Mesenchymal stem cell (in vitro differentiated cells and primary cell): Measurements from ENCODE around the gene DTD1.

Experiments used
- DNase-seq: peaks from one replicate; pipeline ENCODE4 v3.0.0-alpha.2; 2013
- H2AFZ ChIP-seq: one replicate; pipeline ENCODE4 v1.6.1; 2013; ENCODE audit warnings: low read depth, mild to moderate bottlenecking, control low read depth, inconsistent platforms, low read length, moderate library complexity
- H2AK5ac ChIP-seq: 2 replicates; pipeline ENCODE4 v1.6.1; 2013; ENCODE audit warnings: low read length, moderate library complexity, mild to moderate bottlenecking, inconsistent platforms; ENCODE audit not compliant: severe bottlenecking
- H2BK120ac ChIP-seq: one replicate; pipeline ENCODE4 v1.6.1; 2013; ENCODE audit warnings: low read depth, mild to moderate bottlenecking, inconsistent platforms, low read length, moderate library complexity
- H2BK12ac ChIP-seq, 2 experiments: one replicate each; pipeline ENCODE4 v1.6.1; 2013; ENCODE audit warnings: inconsistent platforms in 2 of 2, low read length in 2 of 2, mild to moderate bottlenecking in 2 of 2, moderate library complexity in 2 of 2, control low read depth in 1 of 2
- H2BK15ac ChIP-seq: one replicate; pipeline ENCODE4 v1.6.1; 2013; ENCODE audit warnings: mild to moderate bottlenecking, low read depth, inconsistent platforms; ENCODE audit not compliant: poor library complexity, severe bottlenecking
- H2BK5ac ChIP-seq: 2 replicates; pipeline ENCODE4 v1.6.1; 2013; ENCODE audit warnings: low read depth, mild to moderate bottlenecking, low read length, control low read depth, inconsistent platforms; ENCODE audit not compliant: poor library complexity, severe bottlenecking
- H3K14ac ChIP-seq, 2 experiments: one replicate each; pipeline ENCODE4 v1.6.1; 2013; ENCODE audit warnings: inconsistent platforms in 2 of 2, low read length in 2 of 2, control low read depth in 1 of 2, mild to moderate bottlenecking in 1 of 2, moderate library complexity in 1 of 2
- H3K18ac ChIP-seq, 2 experiments: one replicate each; pipeline ENCODE4 v1.6.1; 2013; ENCODE audit warnings: inconsistent platforms in 2 of 2, low read length in 2 of 2, control low read depth in 1 of 2, low read depth in 1 of 2, mild to moderate bottlenecking in 1 of 2
- H3K23ac ChIP-seq, 2 experiments: one replicate each; pipeline ENCODE4 v1.6.1; 2013; ENCODE audit warnings: inconsistent platforms in 2 of 2, low read length in 2 of 2, mild to moderate bottlenecking in 2 of 2, moderate library complexity in 2 of 2, control low read depth in 1 of 2
- H3K27ac ChIP-seq: 2 replicates; pipeline ENCODE4 v1.5.1; 2013; ENCODE audit warnings: mild to moderate bottlenecking, moderate library complexity, low read length, control low read depth, inconsistent platforms; ENCODE audit not compliant: poor library complexity, severe bottlenecking
- H3K27me3 ChIP-seq, 2 experiments: 2 replicates each; pipeline versions ENCODE4 v1.6.1 to v1.7.0; 2013; ENCODE audit warnings: low read length in 2 of 2, mild to moderate bottlenecking in 2 of 2, moderate library complexity in 2 of 2, control low read depth in 1 of 2, inconsistent platforms in 1 of 2; ENCODE audit not compliant: control insufficient read depth in 1 of 2, insufficient read depth in 1 of 2
- H3K36me3 ChIP-seq, 2 experiments: 2 replicates each; pipeline versions ENCODE4 v1.6.1 to v1.7.0; 2013; ENCODE audit warnings: low read length in 2 of 2, control low read depth in 1 of 2, inconsistent platforms in 1 of 2, low read depth in 1 of 2, mild to moderate bottlenecking in 1 of 2; ENCODE audit not compliant: insufficient read depth in 2 of 2, control insufficient read depth in 1 of 2
- H3K4ac ChIP-seq, 2 experiments: one replicate each; pipeline ENCODE4 v1.6.1; 2013; ENCODE audit warnings: inconsistent platforms in 2 of 2, low read length in 2 of 2, mild to moderate bottlenecking in 2 of 2, moderate library complexity in 2 of 2, control low read depth in 1 of 2, low read depth in 1 of 2
- H3K4me1 ChIP-seq: 2 replicates; pipeline ENCODE4 v1.6.1; 2013; ENCODE audit warnings: low read depth, low read length, control low read depth; ENCODE audit not compliant: control insufficient read depth, insufficient read depth
- H3K4me2 ChIP-seq: 2 replicates; pipeline ENCODE4 v1.6.1; 2013; ENCODE audit warnings: low read length, mild to moderate bottlenecking, inconsistent platforms; ENCODE audit not compliant: poor library complexity, severe bottlenecking
- H3K4me3 ChIP-seq, 2 experiments: 2 replicates each; pipeline versions ENCODE4 v1.5.1 to v1.7.0; 2013; ENCODE audit warnings: low read length in 2 of 2, mild to moderate bottlenecking in 2 of 2, control low read depth in 1 of 2, low read depth in 1 of 2; ENCODE audit not compliant: insufficient read depth in 1 of 2
- H3K79me1 ChIP-seq: replicated peaks from 2 replicates; pipeline ENCODE4 v1.6.1; 2013; ENCODE audit warnings: mild to moderate bottlenecking, control low read depth, low read length, inconsistent platforms; ENCODE audit not compliant: poor library complexity, severe bottlenecking
- H3K9ac ChIP-seq: 2 replicates; pipeline ENCODE4 v1.7.0; 2013; ENCODE audit warnings: mild to moderate bottlenecking, low read length, moderate library complexity
- H3K9me3 ChIP-seq: 2 replicates; pipeline ENCODE4 v1.7.0; 2013; ENCODE audit warnings: mild to moderate bottlenecking, low read length; ENCODE audit not compliant: control insufficient read depth
- H4K8ac ChIP-seq: one replicate; pipeline ENCODE4 v1.6.1; 2013; ENCODE audit warnings: inconsistent platforms, mild to moderate bottlenecking, low read length, moderate library complexity
- H4K91ac ChIP-seq: one replicate; pipeline ENCODE4 v1.6.1; 2013; ENCODE audit warnings: mild to moderate bottlenecking, low read length, inconsistent platforms
- WGBS: methylation state at CpG from one replicate; pipeline ENCODE4 v1.1.7; 2013; ENCODE audit warnings: mixed read lengths; 5-methylcytosine and 5-hydroxymethylcytosine counted together

Gene DTD1

DNA sequence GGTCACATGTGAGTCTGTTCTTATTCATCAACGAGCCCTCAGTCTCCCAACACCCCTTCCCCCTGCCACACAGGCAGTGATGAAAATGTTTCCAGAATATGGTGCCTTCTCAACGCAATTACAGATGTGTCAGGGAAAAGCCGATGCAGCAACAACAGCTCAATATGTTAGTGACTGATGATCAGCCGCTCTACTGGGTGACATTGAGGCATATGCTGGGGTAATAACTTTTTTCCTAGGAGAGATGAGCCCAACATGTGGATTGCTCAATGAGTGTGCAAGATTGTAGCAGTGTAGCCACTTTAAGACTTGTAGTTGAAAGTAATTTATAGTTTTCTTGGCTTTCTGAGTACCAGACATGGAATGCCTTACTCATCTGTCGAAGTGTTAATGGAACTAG is 49.4 kb downstream of the DTD1 start:
- Histone ChIP-seq H2BK5ac (no peak overlapping the region), H3K14ac (no peak overlapping the region), H3K9ac (no peak overlapping the region), H2AK5ac (no peak overlapping the region), H2AFZ (no peak overlapping the region), H3K23ac (no peak overlapping the region), H4K8ac (peak overlapping the region; percentile 30), H3K4me2 (no peak overlapping the region), H3K9me3 (no peaks in the 10 kb centered on the region), H3K4ac (no peak overlapping the region), H3K36me3 (peaks cover 6 to 10% of the 10 kb centered on the region in 2 experiments), H3K4me1 (peaks cover 4% of the 10 kb centered on the region), H3K27me3 (no peaks in the 10 kb centered on the region), H3K4me3 (no peak overlapping the region), H4K91ac (no peak overlapping the region), H2BK12ac (no peak overlapping the region), H3K79me1 (peaks cover 16% of the 10 kb centered on the region), H2BK15ac (no peak overlapping the region), H3K27ac (no peak overlapping the region), H2BK120ac (no peak overlapping the region), H3K18ac (no peak overlapping the region)
- WGBS: 80% methylated on average over 5 of the region's 5 CpGs
- DNase-seq: peak; percentile 12

GRCh38 chr20:18638768-18639167 is 50.9 kb downstream of the DTD1 start:
- Histone ChIP-seq H3K4ac (no peak overlapping the region), H3K4me1 (peaks cover 2% of the 10 kb centered on the region), H3K4me3 (no peak overlapping the region), H2BK12ac (no peak overlapping the region), H3K36me3 (peaks cover 0 to 10% of the 10 kb centered on the region in 2 experiments), H3K9ac (no peak overlapping the region), H3K4me2 (no peak overlapping the region), H2BK15ac (no peak overlapping the region), H3K27ac (no peak overlapping the region), H3K27me3 (no peaks in the 10 kb centered on the region), H3K18ac (no peak overlapping the region), H3K79me1 (peaks cover 12% of the 10 kb centered on the region), H2BK5ac (no peak overlapping the region), H4K8ac (no peak overlapping the region), H2BK120ac (no peak overlapping the region), H3K23ac (no peak overlapping the region), H4K91ac (no peak overlapping the region), H3K9me3 (no peaks in the 10 kb centered on the region), H2AFZ (no peak overlapping the region), H3K14ac (no peak overlapping the region), H2AK5ac (no peak overlapping the region)
- peak; percentile 4 for DNase-seq
- WGBS: 88% methylated on average over 2 of the region's 2 CpGs

GRCh38 chr20:18639501-18639979 is 51.7 kb downstream of the DTD1 start:
- Histone ChIP-seq H2BK15ac (no peak overlapping the region), H4K91ac (no peak overlapping the region), H3K79me1 (peaks cover 12% of the 10 kb centered on the region), H3K23ac (no peak overlapping the region), H2AK5ac (no peak overlapping the region), H3K9me3 (no peaks in the 10 kb centered on the region), H4K8ac (no peak overlapping the region), H3K27ac (no peak overlapping the region), H3K4me2 (no peak overlapping the region), H3K4me1 (peaks cover 2% of the 10 kb centered on the region), H3K4me3 (no peak overlapping the region), H2BK120ac (no peak overlapping the region), H2BK5ac (no peak overlapping the region), H3K14ac (no peak overlapping the region), H3K4ac (no peak overlapping the region), H3K36me3 (peaks cover 0 to 10% of the 10 kb centered on the region in 2 experiments), H3K18ac (no peak overlapping the region), H2BK12ac (no peak overlapping the region), H3K27me3 (no peaks in the 10 kb centered on the region), H2AFZ (no peak overlapping the region), H3K9ac (no peak overlapping the region)
- DNase-seq: no peak
- WGBS: 95% methylated on average over 4 of the region's 9 CpGs

DNA sequence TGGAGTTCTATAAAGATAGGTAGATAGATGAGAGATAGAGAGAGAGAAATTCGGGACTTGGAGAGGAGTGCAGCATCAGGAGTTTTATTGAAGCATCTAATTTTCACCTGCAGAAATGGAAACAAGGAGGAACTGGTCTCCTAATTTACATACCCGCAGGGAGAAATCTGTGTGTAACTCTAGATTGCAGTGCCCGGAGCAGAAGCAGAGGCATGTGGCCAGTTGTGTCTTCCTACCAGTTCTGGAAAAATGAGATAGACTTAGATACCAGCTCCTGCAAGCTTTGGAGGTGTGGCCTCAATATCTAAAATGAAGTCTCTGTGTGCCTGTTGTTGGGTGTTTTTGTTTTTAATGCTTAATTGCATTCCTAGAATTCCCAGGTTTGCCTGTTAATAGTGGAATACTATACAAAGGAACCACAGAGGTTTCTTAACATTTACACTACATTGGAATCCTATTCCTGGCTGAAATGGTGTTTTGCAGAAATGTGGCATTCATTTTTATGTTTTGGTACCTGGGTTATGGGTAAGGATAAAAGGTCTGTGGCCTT is 57.4 kb downstream of the DTD1 start:
- Histone ChIP-seq H2BK15ac (no peak overlapping the region), H4K91ac (no peak overlapping the region), H3K9me3 (no peaks in the 10 kb centered on the region), H3K14ac (no peak overlapping the region), H4K8ac (no peak overlapping the region), H3K18ac (no peak overlapping the region), H3K4me2 (no peak overlapping the region), H3K23ac (no peak overlapping the region), H2BK12ac (no peak overlapping the region), H3K4me3 (no peak overlapping the region), H2AFZ (no peak overlapping the region), H3K36me3 (peaks cover 0 to 3% of the 10 kb centered on the region in 2 experiments), H2BK120ac (no peak overlapping the region), H3K4ac (no peak overlapping the region), H3K4me1 (peaks cover 9% of the 10 kb centered on the region), H2BK5ac (no peak overlapping the region), H3K9ac (no peak overlapping the region), H3K27me3 (no peaks in the 10 kb centered on the region), H2AK5ac (no peak overlapping the region), H3K79me1 (peaks cover 32% of the 10 kb centered on the region), H3K27ac (no peak overlapping the region)
- DNase-seq: no peak
- WGBS: 97% methylated on average over 3 of the region's 3 CpGs
